LHCN-M2 (cell line): ENCODE results near the gene SRD5A1. TPM values are rescaled to one million over a fixed set of nuclear protein-coding genes. Genes with fewer than 3 reads are reported as not detected.

Source experiments
- DNase-seq: peaks from one replicate; pipeline ENCODE4 v3.0.0-alpha.2; 2012; ENCODE audit warnings: low read depth
- total RNA-seq: library from RNA; depleted of rRNA; stranded (reverse); fragments of >200 nt; gene quantifications from 2 replicates; pipeline ENCODE4 v1.2.3, GENCODE V29; 2014

The SRD5A1 gene
- total RNA-seq, 1 experiment from 2014 or later: 34.1 TPM

DNA sequence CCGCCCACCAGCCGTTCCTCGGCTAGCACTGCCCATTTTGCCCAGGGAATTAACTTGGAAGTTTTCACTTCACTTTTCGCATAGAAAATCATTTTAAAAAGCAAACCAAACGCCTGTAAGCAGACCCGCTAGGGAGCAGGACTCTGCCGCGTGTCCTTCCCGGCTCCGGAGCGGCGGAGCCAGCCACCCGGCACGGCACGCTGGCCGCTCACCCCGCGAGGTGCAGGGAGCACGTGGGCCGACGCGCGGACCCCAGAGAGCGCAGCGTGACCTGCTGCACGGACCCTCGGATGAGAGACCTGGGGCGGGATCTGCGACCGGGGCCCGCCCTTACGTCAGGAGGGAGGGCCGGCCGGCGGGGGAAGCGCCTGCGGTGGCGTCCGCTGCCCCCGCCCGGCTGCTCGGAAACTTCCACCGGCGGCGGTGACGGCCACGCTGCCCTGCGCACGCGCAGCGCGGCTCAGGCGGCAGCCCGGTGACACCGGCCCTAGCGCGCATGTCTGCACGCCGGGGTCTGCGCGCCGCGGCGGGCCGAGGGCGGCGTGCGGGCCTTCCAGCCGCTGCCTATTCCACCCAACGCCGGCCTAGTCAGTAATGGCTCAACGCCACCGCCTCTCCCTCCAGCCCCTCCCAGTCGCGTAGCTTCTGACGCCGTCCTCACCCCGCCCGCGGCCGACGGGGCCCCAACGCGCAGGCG lies 79.5 kb downstream of the SRD5A1 start:
- peak; percentile 95 for DNase-seq

DNA sequence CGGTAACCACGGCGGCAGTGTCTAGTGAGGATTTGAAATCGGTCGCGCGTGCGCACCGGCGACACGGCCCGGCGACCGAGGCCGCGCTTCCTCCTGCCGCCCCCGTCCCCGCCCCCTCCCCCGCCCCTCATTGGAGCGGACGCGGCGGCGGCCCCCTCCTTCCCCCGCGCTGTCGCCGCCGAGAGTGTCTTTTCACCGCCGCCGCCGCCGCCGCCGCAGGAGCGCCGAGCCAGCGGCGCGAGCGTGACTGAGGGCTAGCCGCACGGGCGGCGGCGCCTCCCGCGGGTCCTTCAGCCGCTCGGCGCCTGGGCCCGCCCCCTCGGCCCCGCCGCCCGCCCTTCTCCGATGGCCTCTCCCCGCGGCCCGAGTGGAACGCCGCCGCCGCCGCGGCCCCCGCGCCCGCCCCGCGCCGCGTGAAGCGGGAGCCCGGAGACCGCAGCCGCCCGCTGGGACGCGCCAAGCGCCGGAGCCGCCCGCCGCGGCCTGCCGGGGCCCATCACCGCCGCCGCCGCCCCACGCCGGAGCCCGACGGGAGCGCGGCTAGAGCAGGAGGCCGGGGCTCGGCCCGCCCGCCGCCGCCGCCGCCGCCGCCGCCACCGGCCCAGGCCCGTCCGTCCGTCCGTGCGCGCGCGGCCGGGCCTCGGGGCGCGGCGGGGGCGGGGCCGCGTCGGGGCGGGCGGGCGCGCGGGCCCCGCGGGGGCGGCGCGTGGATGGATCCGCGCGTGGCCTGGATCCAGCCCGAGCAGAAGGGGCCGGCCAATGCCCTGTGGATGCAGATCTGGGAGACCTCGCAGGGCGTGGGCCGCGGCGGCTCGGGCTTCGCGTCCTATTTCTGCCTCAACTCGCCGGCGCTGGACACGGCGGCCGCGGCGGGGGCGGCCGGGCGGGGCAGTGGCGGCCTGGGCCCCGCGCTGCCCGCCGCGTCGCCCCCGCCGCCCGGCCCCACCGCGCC lies 80.3 kb downstream of the SRD5A1 start, which contains the start of gene TENT4A:
TENT4A (plus strand) TSS at position 159 of the 952 bp plus-strand sequence; CDS start at position 711, 552 bp downstream.
- DNase-seq: peak; percentile 11

DNA sequence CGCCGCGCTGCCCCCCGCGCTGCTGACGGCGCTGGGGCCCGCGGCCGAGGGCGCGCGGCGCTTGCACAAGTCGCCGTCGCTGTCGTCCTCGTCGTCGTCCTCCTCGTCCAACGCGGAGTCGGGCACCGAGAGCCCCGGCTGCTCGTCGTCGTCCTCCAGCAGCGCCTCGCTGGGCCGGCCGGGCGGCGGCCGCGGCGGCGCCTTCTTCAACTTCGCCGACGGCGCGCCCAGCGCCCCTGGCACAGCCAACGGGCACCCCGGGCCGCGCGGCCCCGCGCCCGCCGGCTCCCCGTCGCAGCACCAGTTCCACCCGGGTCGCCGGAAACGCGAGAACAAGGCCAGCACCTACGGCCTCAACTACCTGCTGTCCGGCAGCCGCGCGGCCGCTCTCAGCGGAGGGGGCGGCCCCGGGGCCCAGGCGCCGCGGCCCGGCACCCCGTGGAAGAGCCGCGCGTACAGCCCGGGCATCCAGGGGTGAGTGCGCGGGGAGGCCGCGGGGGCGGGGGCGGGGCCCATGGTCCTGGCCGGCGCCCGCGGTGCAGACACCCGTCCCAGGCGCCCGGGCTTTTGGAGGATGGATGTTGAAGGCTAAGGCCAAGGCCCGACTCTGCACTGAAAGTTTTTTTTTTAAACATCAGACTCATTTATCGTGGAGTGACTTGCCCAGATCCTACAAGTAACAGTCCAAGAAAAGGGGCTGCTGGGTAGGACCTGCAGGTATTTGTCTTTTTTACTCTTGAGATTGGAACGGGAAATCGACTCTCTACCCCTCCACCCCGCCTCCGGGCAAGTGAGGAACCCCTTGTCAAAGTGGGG lies 81.2 kb downstream of the SRD5A1 start:
- DNase-seq: no peak

DNA sequence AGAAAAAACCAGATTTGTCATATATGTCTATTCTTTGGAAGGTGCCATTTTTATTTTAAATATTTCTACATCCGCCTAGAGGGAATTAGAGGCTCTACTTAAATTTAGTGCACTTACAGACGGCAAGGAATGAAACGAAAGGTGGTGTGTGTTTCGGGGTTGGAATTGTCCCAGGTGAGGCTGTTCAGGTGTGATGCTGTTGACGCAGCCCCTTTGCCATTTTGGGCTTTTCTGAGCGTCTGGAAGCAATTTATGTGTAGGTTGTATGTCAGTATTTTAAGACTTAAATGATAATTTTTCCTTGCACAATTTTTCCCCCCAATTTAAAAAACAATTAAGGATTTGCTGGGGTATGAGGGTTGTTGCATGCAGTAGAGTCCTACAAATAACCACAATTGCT lies 82.0 kb downstream of the SRD5A1 start:
- no peak for DNase-seq

DNA sequence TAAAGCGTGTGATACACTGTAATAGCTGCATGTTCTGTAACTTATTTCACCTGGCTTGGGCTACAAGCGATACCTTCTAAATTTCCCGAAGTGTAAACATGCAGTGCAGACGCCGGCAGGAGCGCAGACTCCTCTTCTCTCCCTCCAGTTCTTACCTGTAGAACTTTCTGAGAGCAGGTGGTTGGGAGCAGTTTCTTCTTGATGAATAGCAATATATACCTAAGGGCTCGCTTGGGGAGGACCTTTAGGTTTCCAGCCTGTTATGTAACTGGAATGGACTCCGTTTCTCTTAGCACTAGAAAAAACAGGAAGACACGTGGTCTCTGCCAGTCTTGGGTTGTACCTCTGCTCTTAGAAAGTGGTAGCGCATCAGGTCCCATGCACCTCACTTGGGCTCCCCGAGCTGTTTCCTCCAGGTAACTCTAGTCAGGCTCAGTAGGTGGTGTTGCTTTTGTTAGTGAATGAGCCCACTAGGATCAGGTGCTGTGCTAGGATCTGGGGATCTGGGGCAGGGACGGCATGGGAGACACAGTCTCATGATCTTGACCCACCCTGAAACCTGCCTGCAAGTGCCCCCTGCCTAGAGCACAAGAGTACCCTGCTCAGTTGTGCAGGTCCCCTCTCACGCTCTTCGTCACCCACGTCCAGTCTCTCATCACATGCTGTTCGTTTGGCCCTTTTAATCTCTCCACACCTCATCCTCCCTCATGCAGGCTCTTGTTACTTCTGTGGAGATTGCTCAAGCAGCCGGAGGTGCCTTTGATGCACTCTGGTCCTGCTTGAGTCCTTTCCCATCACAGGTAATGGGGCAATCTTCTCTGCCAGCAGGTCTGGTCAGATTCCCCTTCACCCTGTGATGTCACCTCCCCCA lies 82.8 kb downstream of the SRD5A1 start:
- no peak for DNase-seq

DNA sequence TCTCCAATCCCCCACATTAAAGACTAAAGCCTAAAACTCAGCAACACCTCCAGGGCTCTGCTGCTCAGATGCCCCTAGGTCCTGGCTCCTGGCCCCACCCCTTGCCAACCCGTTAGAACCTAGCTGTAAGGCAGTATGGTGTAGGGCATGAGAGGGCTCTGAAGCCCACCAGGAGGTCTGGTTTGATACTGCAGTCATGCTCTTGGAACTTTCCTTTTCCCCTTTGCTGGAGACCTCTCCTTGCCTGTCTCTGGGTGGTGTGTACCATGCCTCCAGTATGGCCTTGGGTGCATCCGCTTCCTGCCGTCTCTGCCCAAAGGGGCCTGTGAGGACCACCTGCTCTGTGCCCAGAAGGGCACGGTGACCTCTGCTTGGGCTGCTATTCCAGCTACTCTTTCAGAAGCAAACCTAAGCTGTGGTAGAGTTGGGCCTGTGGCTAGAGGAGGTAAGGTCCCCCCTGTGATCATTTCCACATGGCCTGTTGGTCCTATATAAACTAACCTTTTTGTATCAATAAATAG lies 83.4 kb downstream of the SRD5A1 start:
- DNase-seq: no peak

DNA sequence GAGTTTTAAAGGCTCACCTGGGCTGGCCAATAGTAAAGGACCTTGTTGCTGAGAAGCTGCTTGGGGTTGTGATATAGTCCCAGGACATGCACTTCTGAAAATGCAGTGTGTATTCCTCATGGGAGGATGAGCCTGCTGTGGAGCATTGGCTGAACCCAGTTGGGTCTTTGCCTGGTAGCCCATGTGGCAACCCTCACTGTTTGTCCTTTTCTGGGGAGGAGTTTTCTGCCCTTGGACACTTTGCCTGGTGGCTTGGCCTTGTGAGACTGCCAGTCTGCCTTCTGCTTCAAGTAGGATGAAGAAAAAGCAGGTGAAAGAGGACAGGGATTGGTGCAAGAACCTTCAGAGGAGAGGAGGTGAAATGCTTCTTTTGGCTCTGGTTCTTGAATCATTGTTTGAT lies 84.0 kb downstream of the SRD5A1 start:
- DNase-seq: no peak

DNA sequence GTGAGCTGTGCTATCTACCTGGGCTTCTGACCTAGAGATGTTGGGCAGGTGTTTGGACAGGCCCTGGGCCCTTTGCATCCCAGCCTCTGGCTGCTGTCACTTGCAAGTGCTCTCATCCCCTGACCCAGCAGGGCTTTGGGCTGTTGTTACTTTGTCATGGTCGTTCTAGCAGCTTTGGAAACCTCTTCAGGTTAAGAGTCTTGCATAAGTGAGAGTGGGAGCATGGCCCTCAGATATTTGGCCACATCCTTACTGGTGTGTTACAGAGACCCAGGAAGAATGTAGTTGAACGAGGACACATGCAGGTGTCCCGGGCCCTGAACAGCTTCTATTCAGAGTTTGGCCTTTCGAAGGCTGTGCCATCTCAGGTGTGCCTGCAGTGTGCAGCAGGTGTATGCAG lies 84.4 kb downstream of the SRD5A1 start:
- no peak for DNase-seq

DNA sequence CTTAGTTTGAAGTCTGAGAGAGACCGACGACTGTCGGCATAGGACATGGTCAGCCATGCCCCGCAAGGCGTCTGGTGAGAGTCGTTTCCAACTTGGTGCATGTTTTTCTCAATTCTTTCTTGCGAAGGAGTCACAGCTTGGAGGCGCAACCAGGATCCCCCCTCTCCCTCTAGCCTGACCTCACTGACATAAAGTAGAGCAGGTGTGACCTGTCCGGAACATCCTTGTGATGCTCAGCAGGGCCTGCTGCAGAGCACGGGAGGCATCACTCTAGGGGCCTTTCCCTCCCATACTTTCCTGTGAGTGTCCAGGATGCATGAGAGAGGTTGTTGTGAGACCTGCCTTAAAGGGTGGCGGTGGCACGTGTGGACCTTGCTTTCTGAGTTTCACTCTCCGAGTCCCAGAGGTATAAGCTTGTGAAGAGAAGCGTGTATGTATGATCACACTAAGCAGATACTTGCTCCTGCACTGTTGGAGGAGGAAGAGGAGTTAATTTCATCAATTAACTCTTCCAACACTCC lies 85.0 kb downstream of the SRD5A1 start:
- no peak for DNase-seq

DNA sequence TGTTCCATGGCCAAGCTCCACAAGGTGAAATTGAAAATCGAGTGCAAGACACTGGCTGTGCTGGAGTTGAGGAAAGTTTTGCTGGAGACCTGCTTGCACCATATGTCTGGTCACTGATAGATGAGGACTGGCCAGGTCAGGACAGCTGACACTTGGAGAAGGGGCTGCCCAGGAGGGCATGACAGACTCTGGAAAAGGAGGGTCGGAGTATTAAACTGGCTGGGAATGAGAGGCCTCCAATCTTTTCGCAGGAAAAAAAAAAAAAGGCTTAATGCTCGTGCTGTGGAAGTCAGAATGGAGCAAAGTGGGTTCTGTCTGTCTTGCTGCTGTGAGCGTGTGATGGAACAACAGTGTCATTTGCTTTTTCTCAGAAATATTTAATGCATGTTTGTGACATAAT lies 85.5 kb downstream of the SRD5A1 start:
- no peak for DNase-seq

DNA sequence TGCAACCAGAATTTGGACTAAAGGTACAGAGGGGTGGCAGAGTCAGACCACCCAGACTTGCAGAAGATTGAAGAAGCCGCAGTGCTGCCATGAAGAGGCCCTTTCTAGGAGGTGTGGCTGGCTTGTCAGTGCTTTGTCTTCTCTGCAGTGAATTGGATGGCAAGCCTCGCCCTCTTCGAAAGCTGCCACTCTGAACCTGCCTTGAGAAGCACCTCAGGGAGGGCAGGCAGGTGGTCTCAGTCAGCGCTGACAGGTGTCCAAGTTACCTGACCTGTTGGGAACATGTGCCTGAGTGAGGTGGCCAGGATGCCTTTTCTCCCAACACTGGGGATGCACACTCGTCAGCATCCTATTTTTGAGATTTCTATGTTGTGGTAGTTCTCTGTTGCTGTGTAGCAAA lies 86.2 kb downstream of the SRD5A1 start:
- no peak for DNase-seq

DNA sequence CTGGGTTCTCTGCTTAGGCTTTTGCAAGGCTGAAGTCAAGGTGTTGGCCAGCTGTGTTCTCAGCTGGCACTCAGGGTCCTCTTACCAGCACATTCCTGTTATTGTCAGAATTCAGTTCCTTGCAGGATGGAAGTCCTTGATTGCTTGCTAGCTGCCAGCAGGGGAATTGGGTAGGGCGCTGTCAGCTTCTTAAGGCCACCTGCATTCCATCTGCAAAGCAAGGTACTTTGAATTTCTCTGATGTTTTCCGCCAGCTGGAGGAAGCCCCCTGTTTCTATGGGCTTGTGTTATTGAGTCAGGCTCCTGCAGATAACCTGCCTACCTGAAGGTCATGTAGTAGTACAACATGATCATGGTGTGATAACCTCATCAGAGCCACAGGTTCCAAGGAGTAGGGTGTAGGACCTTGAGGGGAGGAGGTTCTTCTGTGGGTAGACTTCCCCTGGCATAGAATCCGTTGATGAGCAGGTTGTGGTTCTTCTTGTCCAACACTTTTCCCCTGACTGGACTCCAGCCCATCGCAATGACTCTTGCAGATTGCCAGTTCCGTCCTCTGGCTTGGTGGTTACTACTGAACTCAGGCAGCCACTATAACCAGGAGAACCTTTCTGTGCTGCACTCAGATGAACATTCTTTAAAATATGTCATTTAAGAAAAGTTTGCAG lies 86.8 kb downstream of the SRD5A1 start:
- no peak for DNase-seq

DNA sequence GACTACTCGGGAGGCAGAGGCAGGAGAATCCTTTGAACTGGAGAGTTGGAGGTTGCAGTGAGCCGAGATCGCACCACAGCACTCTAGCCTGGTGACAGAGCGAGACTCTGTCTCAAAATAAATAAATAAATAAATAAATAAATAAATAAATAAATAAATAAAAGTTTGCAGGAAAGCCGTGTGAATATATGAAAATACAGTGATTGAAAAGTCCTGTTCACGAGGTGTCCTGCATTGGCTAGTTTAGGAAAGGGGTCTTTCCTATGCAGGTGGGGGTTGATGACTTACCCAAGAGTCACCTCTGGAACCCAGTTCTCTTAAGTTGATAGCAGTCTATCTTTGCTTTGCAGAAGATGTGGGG lies 87.3 kb downstream of the SRD5A1 start:
- DNase-seq: no peak

DNA sequence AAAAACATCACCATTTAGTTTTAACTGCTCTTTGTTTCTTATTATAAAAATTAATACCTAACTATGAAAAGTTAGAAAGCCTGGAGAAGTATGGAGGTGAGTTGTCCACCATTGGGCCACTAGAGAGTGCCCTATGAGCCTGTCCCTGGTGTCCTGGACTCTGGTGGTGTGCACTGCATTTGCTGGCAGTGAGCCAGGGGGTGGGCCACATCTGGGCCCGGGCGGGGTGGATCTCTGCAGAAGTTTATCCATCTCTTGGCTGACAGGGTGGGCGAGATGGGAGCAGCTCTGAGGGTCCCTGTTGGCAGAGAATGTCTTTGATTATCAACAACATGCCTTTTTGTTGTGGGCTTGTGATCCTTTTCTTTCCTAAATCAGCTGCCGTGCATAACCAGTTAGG lies 88.2 kb downstream of the SRD5A1 start:
- DNase-seq: peak; percentile 33

DNA sequence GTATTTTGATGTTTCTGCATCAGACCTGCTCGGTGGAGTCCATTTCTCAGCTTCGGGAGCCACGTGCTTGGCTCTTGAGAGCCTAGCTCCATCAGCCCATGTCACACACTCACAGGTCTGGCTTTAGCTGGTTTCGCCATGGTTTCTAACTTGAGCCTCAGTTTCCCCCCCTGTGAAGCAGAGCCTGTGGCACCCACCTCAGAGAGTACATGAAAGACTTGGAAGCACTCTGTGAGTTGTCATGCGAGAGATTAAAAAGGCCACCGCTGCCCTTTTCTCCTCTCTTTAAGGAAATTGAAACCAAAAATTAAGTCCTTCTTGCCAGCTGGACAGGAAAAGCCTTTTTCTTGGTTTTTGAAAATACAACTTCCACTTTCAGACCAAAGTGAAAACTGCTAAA lies 88.8 kb downstream of the SRD5A1 start:
- DNase-seq: peak; percentile 14

DNA sequence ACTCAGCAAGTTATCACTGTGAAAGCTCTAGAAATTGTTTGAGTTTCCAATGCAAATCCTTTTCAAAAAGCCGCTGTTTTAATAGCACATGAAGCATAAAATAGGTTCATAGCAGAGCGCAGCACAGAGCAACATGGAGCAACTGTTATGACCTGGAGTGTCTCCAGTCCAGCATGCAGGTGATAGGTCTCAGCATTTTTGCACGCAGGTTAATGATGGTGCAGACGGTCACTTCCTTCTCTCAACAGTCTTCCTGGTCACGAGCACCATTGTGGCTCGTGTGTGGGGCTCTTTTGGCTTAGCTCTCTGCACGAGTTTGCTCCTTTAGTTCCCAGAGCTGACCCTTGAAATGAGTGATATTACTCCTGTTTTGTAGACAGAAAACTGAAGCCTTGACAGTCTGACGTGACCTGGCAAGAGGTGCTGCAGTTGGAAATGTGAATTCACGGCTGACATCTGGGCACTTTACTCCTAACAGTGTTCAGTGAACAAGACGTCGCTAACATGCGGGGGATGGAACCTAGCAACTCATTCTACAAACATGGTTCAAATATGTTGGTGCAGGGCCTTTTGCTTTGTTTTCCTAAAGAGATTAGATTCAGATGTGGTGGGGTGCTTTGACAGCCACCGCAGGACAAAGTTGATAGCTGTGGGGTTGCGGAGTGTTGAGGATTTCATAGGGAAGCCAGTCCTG lies 90.0 kb downstream of the SRD5A1 start:
- DNase-seq: no peak

DNA sequence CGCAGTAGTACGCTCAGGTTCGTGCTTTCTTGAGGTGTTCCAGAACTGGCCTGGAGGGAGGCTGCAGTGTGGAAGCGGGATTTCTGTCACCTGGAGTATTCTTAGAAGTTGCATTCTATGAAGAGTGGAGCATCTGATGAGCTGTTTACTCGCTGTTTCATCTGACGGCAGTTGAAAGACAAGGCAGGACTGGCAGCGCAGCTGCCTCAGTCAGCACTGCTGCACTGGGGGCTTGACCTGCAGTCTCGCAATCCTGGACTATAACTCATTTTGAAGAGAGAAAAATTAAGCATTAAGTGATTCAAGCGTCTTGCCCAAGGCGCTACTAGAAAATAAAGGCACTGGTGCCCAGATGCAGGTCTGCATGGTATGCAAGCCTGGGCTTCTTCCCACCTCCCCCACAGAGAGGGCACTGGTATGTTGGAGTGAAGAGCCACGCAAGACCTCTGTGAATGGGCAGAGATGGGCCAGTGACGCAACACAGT lies 90.6 kb downstream of the SRD5A1 start:
- no peak for DNase-seq
